VCaP (cell line): Measurements from ENCODE around the gene PRDM16.
"Not testable (repeated sequence)": the region's sequence is repeated elsewhere in the genome, so short reads cannot be mapped to it uniquely, and the experiment has no call there.

Experiments used
- H3K27ac ChIP-seq: fragments of 450-650 bp; 2 replicates; pipeline ENCODE4 v1.5.1; 2017
- CTCF ChIP-seq: fragments of 450-650 bp; conservative IDR thresholded peaks from 2 replicates; pipeline ENCODE4 v1.5.1; 2017; ENCODE audit warnings: mild to moderate bottlenecking, moderate library complexity

The PRDM16 gene

GRCh38 chr1:3237994-3238702 lies 169.1 kb downstream of the PRDM16 start:
- H3K27ac ChIP-seq, result no peak overlapping the region
- TF ChIP-seq CTCF, result no peak

GRCh38 chr1:3238703-3239278 lies 169.8 kb downstream of the PRDM16 start:
- TF ChIP-seq CTCF, result no peak
- H3K27ac ChIP-seq, result no peak overlapping the region

GRCh38 chr1:3239991-3240390 lies 171.0 kb downstream of the PRDM16 start:
- not testable (repeated sequence) for H3K27ac ChIP-seq

- no peak for TF ChIP-seq CTCF
Observed at GRCh38 chr1:3240524-3241235, 171.7 kb downstream of the PRDM16 start.

GRCh38 chr1:3241236-3241550 lies 172.2 kb downstream of the PRDM16 start:
- TF ChIP-seq CTCF, result no peak
- H3K27ac ChIP-seq, result no peak overlapping the region

More at GRCh38 chr1:3240524-3241235, 171.7 kb downstream of the PRDM16 start:
- H3K27ac ChIP-seq, result no peak overlapping the region

- no peak overlapping the region for H3K27ac ChIP-seq
- no peak for TF ChIP-seq CTCF
Observed at GRCh38 chr1:3241673-3242407, 172.8 kb downstream of the PRDM16 start.

GRCh38 chr1:3242408-3243260 lies 173.6 kb downstream of the PRDM16 start:
- no peak for TF ChIP-seq CTCF

More at GRCh38 chr1:3242408-3243260, 173.6 kb downstream of the PRDM16 start:
- H3K27ac ChIP-seq, result no peak overlapping the region
